Endothelial cell of umbilical vein (primary cell): ENCODE data around the gene RASAL1. TPM values are rescaled to one million over a fixed set of nuclear protein-coding genes. Genes with fewer than 3 reads are reported as not detected.

Experiments used
- BruUV-seq: library from RNA; stranded (reverse); fragments of 400-500 nt; replicated peaks from 2 replicates; lab custom pipeline; 2021; lab: Mats Ljungman, UMichigan
- CTCF ChIA-PET: fragments of 300-600, 350-600 bp; sonication (Branson Sonifier 250); formaldehyde crosslinking; loops from one replicate; lab custom pipeline; 2021; ENCODE audit warnings: antibody characterized with exemption, inconsistent platforms; lab: Charles Lee
- POLR2A ChIA-PET: fragments of 300-600, 350-600 bp; sonication (Branson Sonifier 250); formaldehyde crosslinking; loops from one replicate; lab custom pipeline; 2021; ENCODE audit warnings: antibody characterized with exemption, inconsistent platforms; lab: Charles Lee
- DNase-seq: peaks from one replicate; pipeline ENCODE4 v3.0.0-alpha.2; 2011; ENCODE audit warnings: low read depth, low spot score
- FAIRE-seq: peaks from 2 replicates; lab custom pipeline; 2011; peaks lifted over from hg19 to GRCh38; lab: Jason Lieb, UNC
- H2AFZ ChIP-seq: 2 replicates; pipeline ENCODE4 v1.6.0; 2012; ENCODE audit warnings: low read depth, low read length, control low read depth, inconsistent platforms
- H3K27ac ChIP-seq: 2 replicates; pipeline ENCODE4 v1.5.1; 2011; ENCODE audit warnings: low read depth, mild to moderate bottlenecking, control low read depth, low read length, moderate library complexity; ENCODE audit not compliant: insufficient read depth
- H3K27me3 ChIP-seq, 2 experiments: 2 replicates each; pipeline versions ENCODE4 v1.6.0 to v1.6.1; 2011; ENCODE audit warnings: low read length in 2 of 2, mixed read lengths in 1 of 2; ENCODE audit not compliant: control insufficient read depth in 2 of 2, insufficient read depth in 2 of 2
- H3K36me3 ChIP-seq, 2 experiments: 2 replicates in 1 of 2; 3 replicates in 1 of 2; pipeline ENCODE4 v1.5.1; 2011; ENCODE audit warnings: low read length in 2 of 2, mild to moderate bottlenecking in 1 of 2, moderate library complexity in 1 of 2; ENCODE audit not compliant: control insufficient read depth in 2 of 2, insufficient read depth in 2 of 2; ENCODE audit errors: extremely low read depth in 1 of 2
- H3K4me1 ChIP-seq: 3 replicates; pipeline ENCODE4 v1.5.1; 2011; ENCODE audit warnings: mild to moderate bottlenecking, low read length; ENCODE audit not compliant: control insufficient read depth, insufficient read depth; ENCODE audit errors: extremely low read depth
- H3K4me2 ChIP-seq: 2 replicates; pipeline ENCODE4 v1.6.1; 2011; ENCODE audit warnings: low read length, control low read depth, mixed read lengths; ENCODE audit not compliant: insufficient read depth
- H3K4me3 ChIP-seq, 3 experiments: fragments of 200-600 bp in 1 of 3; sonication (generic), shearing (Covaris generic) in 1 of 3; replicated peaks in 1 of 3; 2 replicates each; pipeline ENCODE4 v1.5.1; 2011 to 2016; ENCODE audit warnings: control low read depth in 3 of 3, low read length in 3 of 3, mild to moderate bottlenecking in 2 of 3, inconsistent platforms in 1 of 3, low read depth in 1 of 3, moderate library complexity in 1 of 3; ENCODE audit not compliant: insufficient read depth in 1 of 3
- H3K79me2 ChIP-seq: 2 replicates; pipeline ENCODE4 v1.6.0; 2012; ENCODE audit warnings: low read length, inconsistent platforms; ENCODE audit not compliant: control insufficient read depth, insufficient read depth
- H3K9ac ChIP-seq: replicated peaks from 2 replicates; pipeline ENCODE3; 2011; ENCODE audit warnings: low read length, control low read depth; ENCODE audit not compliant: insufficient read depth; ENCODE audit errors: extremely low read depth
- H3K9me1 ChIP-seq: replicated peaks from 3 replicates; pipeline ENCODE4 v1.6.0; 2011; ENCODE audit warnings: mild to moderate bottlenecking, low read length; ENCODE audit not compliant: control insufficient read depth, insufficient read depth; ENCODE audit errors: extremely low read depth
- H3K9me3 ChIP-seq: replicated peaks from 2 replicates; pipeline ENCODE4 v1.5.1; 2012; ENCODE audit warnings: low read length, inconsistent platforms; ENCODE audit not compliant: control insufficient read depth, insufficient read depth
- H4K20me1 ChIP-seq: replicated peaks from 2 replicates; pipeline ENCODE3; 2011; ENCODE audit warnings: mild to moderate bottlenecking, low read length; ENCODE audit not compliant: control insufficient read depth, insufficient read depth; ENCODE audit errors: extremely low read depth
- CTCF ChIP-seq, 2 donors: IDR thresholded peaks; 1 replicate in 1 of 2; 2 replicates in 1 of 2; pipeline ENCODE4 v1.5.1; 2011; ENCODE audit warnings: low read length in 2 of 2, mild to moderate bottlenecking in 2 of 2, moderate library complexity in 2 of 2, control low read depth in 1 of 2, inconsistent platforms in 1 of 2, low read depth in 1 of 2; ENCODE audit not compliant: insufficient read depth in 1 of 2; ENCODE audit errors: extremely low read depth in 1 of 2
- EZH2 ChIP-seq: IDR thresholded peaks from 2 replicates; pipeline ENCODE4 v1.6.1; 2012; ENCODE audit warnings: borderline replicate concordance, low read depth, mild to moderate bottlenecking, moderate library complexity, low read length, inconsistent platforms; ENCODE audit not compliant: severe bottlenecking
- FOS ChIP-seq: IDR thresholded peaks from 2 replicates; pipeline ENCODE4 v1.6.1; 2011; ENCODE audit warnings: mild to moderate bottlenecking, low read length, moderate library complexity, borderline replicate concordance; ENCODE audit not compliant: insufficient read depth
- GATA2 ChIP-seq: IDR thresholded peaks from 2 replicates; pipeline ENCODE4 v1.7.0; 2011; ENCODE audit warnings: low read depth, mild to moderate bottlenecking, moderate library complexity, mixed read lengths, low read length; ENCODE audit not compliant: insufficient read length, insufficient read depth
- JUN ChIP-seq: IDR thresholded peaks from 2 replicates; pipeline ENCODE4 v1.6.1; 2011; ENCODE audit warnings: borderline replicate concordance, low read depth; ENCODE audit not compliant: insufficient read length, insufficient read depth
- MYC ChIP-seq: IDR thresholded peaks from one replicate; pipeline ENCODE4 v1.6.1; 2011; ENCODE audit warnings: mild to moderate bottlenecking, low read depth, low read length
- POLR2A ChIP-seq: IDR thresholded peaks from 2 replicates; pipeline ENCODE4 v1.6.1; 2012; ENCODE audit warnings: low read depth, mild to moderate bottlenecking, control low read depth, low read length
- POLR2AphosphoS5 ChIP-seq: IDR thresholded peaks from 2 replicates; pipeline ENCODE4 v1.6.1; 2012; ENCODE audit warnings: low read depth, mild to moderate bottlenecking, control low read depth, low read length, moderate library complexity; ENCODE audit not compliant: insufficient read depth
- dilution Hi-C: fragments of 300-500 bp; cut with MboI; formaldehyde crosslinking; loops from one replicate; pipeline ENCODE4 v1.15.0; 2019; ENCODE audit warnings: low sequenced_read_pairs; ENCODE audit not compliant: extremely low pct_ligation_motif_present
- intact Hi-C: fragments of 100-400 bp; cut with micrococcal nuclease; formaldehyde crosslinking; loops from one replicate; pipeline ENCODE4 v1.10.0; 2022
- polyA plus RNA-seq, 4 experiments: library from polyadenylated mRNA; depleted of rRNA in 3 of 4; stranded (reverse) in 3 of 4; unstranded in 1 of 4; fragments of >200 nt; gene quantifications; 2 replicates each; pipeline versions ENCODE4 v1.2.1 to v1.2.3, GENCODE V29; 2011 to 2012; ENCODE audit warnings: missing spikeins in 1 of 4
- total RNA-seq: library from RNA; stranded (reverse); gene quantifications from 2 replicates; pipeline ENCODE4 v1.2.3, GENCODE V29; 2021
- TF ChIP-seq, protein P1 (sequence below): IDR thresholded peaks from 2 replicates; pipeline ENCODE4 v1.6.1; 2011; ENCODE audit not compliant: insufficient read depth, insufficient read length

Gene RASAL1
- total and polyA plus RNA-seq, 2 donors (not counting 3 experiments of a cell fraction or from before 2014, with no cell fraction given) = not detected

- FAIRE-seq (no peak), DNase-seq (no peak)
- Histone ChIP-seq H3K9ac (no peak overlapping the region), H3K9me1 (no peaks in the 10 kb centered on the region), H3K9me3 (no peaks in the 10 kb centered on the region), H4K20me1 (no peaks in the 10 kb centered on the region), H3K4me2 (no peak overlapping the region), H3K36me3 (no peaks in the 10 kb centered on the region), H3K27ac (no peak overlapping the region), H3K79me2 (no peaks in the 10 kb centered on the region), H2AFZ (no peak overlapping the region), H3K4me3 (no peak overlapping the region), H3K4me1 (no peaks in the 10 kb centered on the region), H3K27me3 (peaks cover 0 to 2% of the 10 kb centered on the region in 2 experiments)
- BruUV-seq = no TSS peak
- POLR2A ChIA-PET = no interaction called here
- intact Hi-C loops (no loop called here), dilution Hi-C loops (no loop called here)
- TF ChIP-seq FOS (no peak), GATA2 (no peak), CTCF (IDR thresholded peaks at IDR 0.05; ENCODE audit: extremely low read depth in 1 of 2, insufficient read depth in 1 of 2, low read depth in 1 of 2, low read length in 2 of 2) (no peak), POLR2AphosphoS5 (no peak), EZH2 (no peak), JUN (no peak), MYC (no peak), POLR2A (no peak)
- TF ChIP-seq, protein P1, sequence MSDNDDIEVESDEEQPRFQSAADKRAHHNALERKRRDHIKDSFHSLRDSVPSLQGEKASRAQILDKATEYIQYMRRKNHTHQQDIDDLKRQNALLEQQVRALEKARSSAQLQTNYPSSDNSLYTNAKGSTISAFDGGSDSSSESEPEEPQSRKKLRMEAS = no peak
- CTCF ChIA-PET = interaction anchor here (1.0 kb wide), 1 partner anchor 152 kb away, joined by 4 read pairs; no protein-coding TSS in a partner anchor
Observed at GRCh38 chr12:113144806-113145205, 9.2 kb upstream of the RASAL1 start.
